Vagina (tissue), 2 donors: ENCODE results near the gene FGGY. TPM values are rescaled to one million over a fixed set of nuclear protein-coding genes. Genes with fewer than 3 reads are reported as not detected.
A peak's percentile ranks its signal among the peaks of the same experiment; 100 is the strongest.

ENCODE experiments used
- DNase-seq, 2 donors: peaks; one replicate each; pipeline ENCODE4 v3.0.0-alpha.2; 2017; ENCODE audit errors: extremely low spot score in 2 of 2
- H3K27ac ChIP-seq: fragments of 200-600 bp; sonication (generic); one replicate; pipeline ENCODE4 v1.5.1; 2019
- H3K27me3 ChIP-seq: fragments of 200-600 bp; sonication (generic); one replicate; pipeline ENCODE4 v1.5.1; 2019
- H3K36me3 ChIP-seq, 2 donors: fragments of 200-600 bp; sonication (generic); one replicate each; pipeline ENCODE4 v1.5.1; 2017 to 2019
- H3K4me1 ChIP-seq: fragments of 200-600 bp; sonication (generic); one replicate; pipeline ENCODE4 v1.5.1; 2019
- H3K4me3 ChIP-seq, 2 donors: fragments of 200-600 bp; sonication (generic); 1 replicate in 1 of 2; 2 replicates in 1 of 2; pipeline ENCODE4 v1.5.1; 2016 to 2019
- H3K9me3 ChIP-seq: fragments of 200-600 bp; sonication (generic); one replicate; pipeline ENCODE4 v1.5.1; 2019
- CTCF ChIP-seq, 3 experiments: fragments of 450-650 bp in 2 of 3; fragments of 200-600 bp in 1 of 3; sonication (generic) in 1 of 3; IDR thresholded peaks; one replicate each; pipeline ENCODE4 v1.5.1; 2017 to 2019; ENCODE audit warnings: antibody characterized with exemption in 3 of 3, mild to moderate bottlenecking in 2 of 3, moderate library complexity in 2 of 3
- POLR2A ChIP-seq, 2 donors: fragments of 450-650 bp; IDR thresholded peaks; one replicate each; pipeline ENCODE4 v1.6.1; 2017; ENCODE audit warnings: antibody characterized with exemption in 2 of 2, mild to moderate bottlenecking in 2 of 2, moderate library complexity in 2 of 2
- POLR2AphosphoS5 ChIP-seq, 2 donors: sonication (generic); formaldehyde crosslinking; IDR thresholded peaks; one replicate each; pipeline ENCODE4 v1.9.0; 2017; ENCODE audit warnings: antibody characterized with exemption in 2 of 2, mild to moderate bottlenecking in 2 of 2, low read depth in 1 of 2; ENCODE audit not compliant: insufficient read depth in 1 of 2
- intact Hi-C: fragments of 100-400 bp; cut with DNase I; formaldehyde crosslinking; loops from one replicate; pipeline ENCODE4 v1.15.1; 2023
- total RNA-seq: library from RNA; depleted of rRNA; stranded (reverse); fragments of >200 nt; gene quantifications from one replicate; pipeline ENCODE4 v1.2.3, GENCODE V29; 2016

Gene FGGY
- total RNA-seq, 1 donor from 2014 or later = 11.8 TPM

GRCh38 chr1:59364037-59364436, 67.1 kb downstream of the FGGY start:
- no peak overlapping the region for H3K27ac ChIP-seq
- no peak for TF ChIP-seq POLR2A (IDR thresholded peaks at IDR 0.05)
- TF ChIP-seq POLR2AphosphoS5 (IDR thresholded peaks at IDR 0.05; ENCODE audit: insufficient read depth in 1 of 2, low read depth in 1 of 2) = no peak
- TF ChIP-seq CTCF (IDR thresholded peaks at IDR 0.05) = no peak
- no peaks in the 10 kb centered on the region for H3K27me3 ChIP-seq
- DNase-seq = no peak
- peaks cover 10% of the 10 kb centered on the region for H3K4me1 ChIP-seq
- H3K9me3 ChIP-seq = no peaks in the 10 kb centered on the region
- no peaks in the 10 kb centered on the region for H3K36me3 ChIP-seq
- no peak overlapping the region for H3K4me3 ChIP-seq
- intact Hi-C loops = no loop called here

- Histone ChIP-seq H3K4me3 (no peak overlapping the region), H3K36me3 (no peaks in the 10 kb centered on the region), H3K27ac (peak overlapping the region; percentile 55), H3K9me3 (no peaks in the 10 kb centered on the region), H3K27me3 (no peaks in the 10 kb centered on the region), H3K4me1 (peaks cover 10% of the 10 kb centered on the region)
- TF ChIP-seq POLR2AphosphoS5 (IDR thresholded peaks at IDR 0.05; ENCODE audit: insufficient read depth in 1 of 2, low read depth in 1 of 2) (no peak), POLR2A (IDR thresholded peaks at IDR 0.05) (no peak), CTCF (IDR thresholded peaks at IDR 0.05) (no peak)
- DNase-seq = no peak
- intact Hi-C loops = no loop called here
Observed at GRCh38 chr1:59366346-59366745, 69.5 kb downstream of the FGGY start.

GRCh38 chr1:59367301-59368007, 70.6 kb downstream of the FGGY start:
- Histone ChIP-seq H3K27me3 (no peaks in the 10 kb centered on the region), H3K4me1 (peaks cover 10% of the 10 kb centered on the region), H3K9me3 (no peaks in the 10 kb centered on the region), H3K4me3 (no peak overlapping the region), H3K36me3 (no peaks in the 10 kb centered on the region), H3K27ac (peak overlapping the region; percentile 55)
- peak in 1 of 2 donors; percentile 91 for DNase-seq
- TF ChIP-seq POLR2A (IDR thresholded peaks at IDR 0.05) (no peak), POLR2AphosphoS5 (IDR thresholded peaks at IDR 0.05; ENCODE audit: insufficient read depth in 1 of 2, low read depth in 1 of 2) (peak in 1 of 2 donors; percentile 25), CTCF (IDR thresholded peaks at IDR 0.05) (no peak)
- intact Hi-C loops = no loop called here

GRCh38 chr1:59368008-59368670, 71.2 kb downstream of the FGGY start:
- intact Hi-C loops = no loop called here
- peak overlapping the region; percentile 55 for H3K27ac ChIP-seq
- H3K27me3 ChIP-seq = no peaks in the 10 kb centered on the region
- TF ChIP-seq POLR2AphosphoS5 (IDR thresholded peaks at IDR 0.05; ENCODE audit: insufficient read depth in 1 of 2, low read depth in 1 of 2) (no peak), POLR2A (IDR thresholded peaks at IDR 0.05) (no peak), CTCF (IDR thresholded peaks at IDR 0.05) (no peak)
- no peaks in the 10 kb centered on the region for H3K9me3 ChIP-seq
- no peaks in the 10 kb centered on the region for H3K36me3 ChIP-seq
- peaks cover 10% of the 10 kb centered on the region for H3K4me1 ChIP-seq
- no peak for DNase-seq
- no peak overlapping the region for H3K4me3 ChIP-seq
